K562 (cell line): ENCODE data around the gene ZDHHC12. TPM values are rescaled to one million over a fixed set of nuclear protein-coding genes. Genes with fewer than 3 reads are reported as not detected.

Source experiments
- ARID1B ChIP-seq: fragments of 450-650 bp; IDR thresholded peaks from 2 replicates; pipeline ENCODE4 v1.6.1; 2016; ENCODE audit warnings: antibody characterized with exemption, mild to moderate bottlenecking, inconsistent platforms
- BRD9 ChIP-seq: fragments of 450-650 bp; IDR thresholded peaks from 2 replicates; pipeline ENCODE4 v1.6.1; 2018; ENCODE audit warnings: low read depth; ENCODE audit not compliant: partially characterized antibody
- CREBBP ChIP-seq: IDR thresholded peaks from one replicate; pipeline ENCODE4 v1.6.1; 2012; ENCODE audit warnings: low read depth, mild to moderate bottlenecking, control low read depth, inconsistent platforms, low read length
- DDX20 ChIP-seq: fragments of 450-650 bp; IDR thresholded peaks from 2 replicates; pipeline ENCODE4 v1.6.1; 2016; ENCODE audit warnings: missing genetic modification characterization, low read depth, mild to moderate bottlenecking, missing compliant biosample characterization, moderate library complexity
- DMBX1 ChIP-seq: fragments of 250-450 bp; sonication (Bioruptor Pico); IDR thresholded peaks from 2 replicates; pipeline ENCODE4 v1.8.0; 2022; ENCODE audit warnings: inconsistent platforms, mild to moderate bottlenecking, moderate library complexity, borderline replicate concordance
- FOXA3 ChIP-seq, 2 experiments: fragments of 450-650 bp in 1 of 2; sonication (generic) in 1 of 2; formaldehyde crosslinking; IDR thresholded peaks in 1 of 2; conservative IDR thresholded peaks in 1 of 2; 2 replicates each; pipeline versions ENCODE4 v1.4.0 to v1.8.0; 2020 to 2022; ENCODE audit warnings: mild to moderate bottlenecking in 2 of 2, missing genetic modification reagents in 1 of 2
- FOXJ2 ChIP-seq: fragments of 200-800 bp; sonication (Bioruptor generic); IDR thresholded peaks from 2 replicates; pipeline ENCODE4 v1.6.1; 2016; ENCODE audit warnings: missing genetic modification characterization, missing compliant biosample characterization
- HCFC1 ChIP-seq: IDR thresholded peaks from 2 replicates; pipeline ENCODE4 v1.6.1; 2012; ENCODE audit warnings: low read depth, low read length, improper control_type of control experiment
- MIER1 ChIP-seq: fragments of 450-650 bp; IDR thresholded peaks from 2 replicates; pipeline ENCODE4 v1.6.1; 2016; ENCODE audit warnings: antibody characterized with exemption, mild to moderate bottlenecking, low read depth
- MTA1 ChIP-seq: fragments of 450-650 bp; IDR thresholded peaks from 2 replicates; pipeline ENCODE4 v1.6.1; 2017; ENCODE audit warnings: borderline replicate concordance
- PRPF4 ChIP-seq: fragments of 200-400 bp; formaldehyde crosslinking; IDR thresholded peaks from one replicate; pipeline ENCODE4 v1.6.1; 2017; ENCODE audit warnings: low read length, low read depth, mild to moderate bottlenecking; ENCODE audit not compliant: insufficient read depth, poor library complexity, severe bottlenecking
- SMAD4 ChIP-seq: fragments of 250-450 bp; sonication (Bioruptor Pico); conservative IDR thresholded peaks from 2 replicates; pipeline ENCODE4 v1.8.0; 2021; ENCODE audit warnings: inconsistent platforms, mild to moderate bottlenecking, moderate library complexity
- SP1 ChIP-seq: sonication (generic); formaldehyde crosslinking; IDR thresholded peaks from 2 replicates; pipeline ENCODE4 v1.8.1; 2022; ENCODE audit warnings: mild to moderate bottlenecking, missing genetic modification reagents
- YY1 ChIP-seq, 3 experiments: IDR thresholded peaks; 2 replicates each; pipeline ENCODE4 v1.6.1; 2011; ENCODE audit warnings: low read length in 2 of 3, mild to moderate bottlenecking in 2 of 3, moderate library complexity in 2 of 3, borderline replicate concordance in 1 of 3, control low read depth in 1 of 3, low read depth in 1 of 3; ENCODE audit not compliant: insufficient read depth in 3 of 3, insufficient replicate concordance in 2 of 3, control insufficient read depth in 1 of 3, insufficient read length in 1 of 3; ENCODE audit errors: extremely low read depth in 1 of 3
- ZBTB1 ChIP-seq: sonication (generic); formaldehyde crosslinking; IDR thresholded peaks from 2 replicates; pipeline ENCODE4 v1.8.1; 2023; ENCODE audit warnings: missing genetic modification reagents, low read depth, mild to moderate bottlenecking, borderline replicate concordance
- ZNF717 ChIP-seq: fragments of 250-450 bp; sonication (Bioruptor Pico); IDR thresholded peaks from 2 replicates; pipeline ENCODE4 v1.5.0; 2021
- ZNF780A ChIP-seq: fragments of 250-450 bp; sonication (Bioruptor Pico); IDR thresholded peaks from 2 replicates; pipeline ENCODE4 v1.5.0; 2021; ENCODE audit warnings: mild to moderate bottlenecking
- polyA plus RNA-seq, 8 experiments: library from polyadenylated mRNA; depleted of rRNA in 4 of 8; stranded (reverse) in 5 of 8; unstranded in 3 of 8; fragments of >200 nt; fragmentation: Nextera tagmentation in 2 of 8; fragmentation: Illumina TruSeq in 1 of 8; extraction: Ambion mirVana in 2 of 8; extraction: Trizol in 1 of 8; gene quantifications; 2 replicates each; pipeline versions ENCODE4 v1.2.1 to v1.2.3, GENCODE V29; 2011 to 2014; ENCODE audit warnings: inconsistent platforms in 1 of 8, missing spikeins in 1 of 8
- total RNA-seq, 7 experiments: library from RNA; depleted of rRNA in 6 of 7; stranded (reverse); fragments of >200 nt in 6 of 7; fragmentation: Illumina TruSeq in 2 of 7; extraction: Trizol in 2 of 7; gene quantifications; 2 replicates each; pipeline versions ENCODE4 v1.2.1 to v1.2.3, GENCODE V29; 2011 to 2021; ENCODE audit warnings: low replicate concordance in 1 of 7
- TF ChIP-seq, protein P1 (sequence below): fragments of 250-450 bp; sonication (Bioruptor Pico); IDR thresholded peaks from 2 replicates; pipeline ENCODE4 v1.5.0; 2021; ENCODE audit warnings: mild to moderate bottlenecking, moderate library complexity
- TF ChIP-seq, protein P2 (sequence below): fragments of 450-650 bp; formaldehyde crosslinking; IDR thresholded peaks from 2 replicates; pipeline ENCODE4 v1.4.0; 2022; ENCODE audit warnings: mild to moderate bottlenecking, moderate library complexity
- TF ChIP-seq, protein P3 (sequence below): sonication (generic); formaldehyde crosslinking; IDR thresholded peaks from 2 replicates; pipeline ENCODE4 v1.8.0; 2022; ENCODE audit warnings: mild to moderate bottlenecking, missing genetic modification reagents, borderline replicate concordance

Gene ZDHHC12
- total and polyA plus RNA-seq, 9 of the 15 experiments (the other 6 are each of a cell fraction or from before 2014, with no cell fraction given) = 0.21 to 38.0 (median 13.8) TPM

DNA sequence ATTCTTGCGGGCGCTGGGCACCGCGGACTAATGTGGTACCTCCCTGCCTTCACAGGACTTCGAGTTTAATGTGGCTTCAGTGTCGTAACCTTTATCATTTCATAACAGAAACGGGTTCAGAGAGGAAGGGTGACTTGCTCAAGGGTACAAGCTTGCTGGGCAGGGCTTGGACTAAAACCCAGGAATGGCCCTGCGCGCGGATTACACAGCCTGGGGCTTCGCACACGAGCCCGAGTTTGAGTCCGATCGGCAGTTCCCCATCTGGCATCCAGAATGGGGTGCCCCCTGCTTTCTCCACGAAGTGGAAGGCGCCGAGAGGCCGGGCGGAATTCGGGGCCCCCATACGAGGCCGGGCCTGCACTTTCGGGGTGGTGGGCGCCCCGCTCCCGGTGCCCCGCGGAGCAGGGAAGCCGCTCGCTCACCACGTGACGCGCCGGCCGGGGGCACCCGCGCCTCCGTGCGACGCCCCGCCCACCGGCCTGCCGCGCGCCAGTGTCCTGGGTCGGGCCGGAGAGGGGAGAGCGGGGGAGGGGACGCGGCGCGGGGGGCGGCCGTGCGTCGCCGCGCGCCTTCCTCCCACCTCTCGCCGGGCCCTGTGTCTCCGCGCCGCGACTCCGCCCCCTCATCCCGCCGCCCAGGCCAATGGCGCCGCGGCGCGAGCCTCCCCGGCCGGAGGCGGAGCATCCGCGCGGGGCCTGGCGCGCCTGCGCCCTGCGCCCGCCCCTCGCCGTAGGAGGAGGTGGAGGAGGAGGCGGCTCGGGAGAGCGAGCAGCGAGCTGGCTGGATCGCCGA, 35.2 kb downstream of the ZDHHC12 start, which contains the start of gene SET (continued):
- TF ChIP-seq SMAD4 (CRISPR knock-in tag) = peak; percentile 96
- 0 out of 4 replicates have a peak, but pooled peaks of 1 of the 2 experiments have one; percentile 17 for TF ChIP-seq FOXA3 (CRISPR knock-in tag; conservative IDR thresholded peaks at IDR 0.05 in 1 of 2, IDR thresholded peaks at IDR 0.05 in 1 of 2)
- TF ChIP-seq ZNF780A (CRISPR knock-in tag) = no peak
- TF ChIP-seq, protein P1, sequence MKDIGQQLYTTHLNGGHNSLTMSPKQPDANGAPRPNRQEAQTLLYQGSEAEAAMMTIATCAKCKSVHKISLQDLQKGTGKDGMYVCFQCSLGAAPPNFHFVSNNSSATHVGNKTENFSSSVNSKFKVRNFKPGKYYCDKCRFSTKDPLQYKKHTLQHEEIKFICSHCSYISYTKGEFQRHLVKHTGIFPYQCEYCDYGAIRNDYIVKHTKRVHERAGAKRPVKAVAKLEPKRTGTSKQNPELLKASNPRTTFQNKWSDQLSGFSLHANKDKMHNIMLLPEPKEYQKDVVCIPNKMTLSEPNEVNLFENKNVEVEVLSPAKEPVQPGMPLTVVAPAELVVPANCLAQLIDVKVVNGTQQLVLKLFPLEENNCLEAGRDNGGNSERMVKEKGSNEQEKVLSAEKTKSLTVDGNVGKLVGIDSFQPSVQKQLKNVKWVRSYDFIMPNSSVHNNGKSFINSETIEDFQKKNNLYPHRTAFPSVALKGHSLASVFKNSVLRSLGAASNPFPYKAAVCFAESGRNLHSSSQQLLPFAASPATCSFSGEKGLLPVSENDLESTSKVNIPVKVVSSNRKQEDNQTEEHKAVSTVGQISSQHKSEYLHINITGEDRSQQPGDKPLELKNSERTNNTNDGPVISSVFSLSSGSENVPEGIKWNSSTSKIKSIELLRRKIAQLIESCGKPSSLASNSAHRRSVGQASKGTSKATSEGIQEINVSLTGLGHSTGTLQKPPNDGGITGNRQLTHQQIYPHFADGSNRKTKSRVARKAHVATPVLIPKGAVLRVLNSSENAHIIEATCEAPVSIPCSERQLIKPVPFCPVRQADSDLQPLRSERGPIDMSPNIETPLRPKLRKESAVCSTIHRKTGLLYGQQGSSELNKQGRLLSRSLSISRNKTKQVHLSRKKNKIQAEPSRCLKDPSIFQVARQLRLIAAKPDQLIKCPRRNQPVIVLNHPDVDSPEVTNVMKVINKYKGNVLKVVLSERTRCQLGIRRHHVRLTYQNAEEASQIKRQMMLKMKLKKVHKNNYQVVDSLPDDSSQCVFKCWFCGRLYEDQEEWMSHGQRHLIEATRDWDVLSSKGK = no peak
- TF ChIP-seq ZBTB1 (CRISPR knock-in tag) = peak; percentile 60; the same call in 1 of the 2 replicates
- peak; percentile 93; the same call in 1 of the 2 replicates for TF ChIP-seq DMBX1 (CRISPR knock-in tag)
- TF ChIP-seq PRPF4 = no peak
- peak; percentile 74 for TF ChIP-seq BRD9
- TF ChIP-seq, protein P2, sequence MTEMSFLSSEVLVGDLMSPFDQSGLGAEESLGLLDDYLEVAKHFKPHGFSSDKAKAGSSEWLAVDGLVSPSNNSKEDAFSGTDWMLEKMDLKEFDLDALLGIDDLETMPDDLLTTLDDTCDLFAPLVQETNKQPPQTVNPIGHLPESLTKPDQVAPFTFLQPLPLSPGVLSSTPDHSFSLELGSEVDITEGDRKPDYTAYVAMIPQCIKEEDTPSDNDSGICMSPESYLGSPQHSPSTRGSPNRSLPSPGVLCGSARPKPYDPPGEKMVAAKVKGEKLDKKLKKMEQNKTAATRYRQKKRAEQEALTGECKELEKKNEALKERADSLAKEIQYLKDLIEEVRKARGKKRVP = peak; percentile 64; the same call in 1 of the 2 replicates
- TF ChIP-seq HCFC1 = no peak; the same call in 1 of the 2 replicates
- TF ChIP-seq MTA1 = peak; percentile 61; the same call in 1 of the 2 replicates
- TF ChIP-seq, protein P3, sequence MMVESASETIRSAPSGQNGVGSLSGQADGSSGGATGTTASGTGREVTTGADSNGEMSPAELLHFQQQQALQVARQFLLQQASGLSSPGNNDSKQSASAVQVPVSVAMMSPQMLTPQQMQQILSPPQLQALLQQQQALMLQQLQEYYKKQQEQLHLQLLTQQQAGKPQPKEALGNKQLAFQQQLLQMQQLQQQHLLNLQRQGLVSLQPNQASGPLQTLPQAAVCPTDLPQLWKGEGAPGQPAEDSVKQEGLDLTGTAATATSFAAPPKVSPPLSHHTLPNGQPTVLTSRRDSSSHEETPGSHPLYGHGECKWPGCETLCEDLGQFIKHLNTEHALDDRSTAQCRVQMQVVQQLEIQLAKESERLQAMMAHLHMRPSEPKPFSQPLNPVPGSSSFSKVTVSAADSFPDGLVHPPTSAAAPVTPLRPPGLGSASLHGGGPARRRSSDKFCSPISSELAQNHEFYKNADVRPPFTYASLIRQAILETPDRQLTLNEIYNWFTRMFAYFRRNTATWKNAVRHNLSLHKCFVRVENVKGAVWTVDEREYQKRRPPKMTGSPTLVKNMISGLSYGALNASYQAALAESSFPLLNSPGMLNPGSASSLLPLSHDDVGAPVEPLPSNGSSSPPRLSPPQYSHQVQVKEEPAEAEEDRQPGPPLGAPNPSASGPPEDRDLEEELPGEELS (CRISPR knock-in tag) = 0 out of 2 replicates have a peak, but pooled peaks have one; percentile 56
- peak; percentile 43; the same call in 1 of the 2 replicates for TF ChIP-seq MIER1
- no peak for TF ChIP-seq DDX20 (tag)
- peak; percentile 30 to 87 (median 82) for TF ChIP-seq YY1 (IDR thresholded peaks at IDR 0.05; ENCODE audit: borderline replicate concordance in 1 of 3, control insufficient read depth in 1 of 3, extremely low read depth in 1 of 3, insufficient read depth in 3 of 3, insufficient read length in 1 of 3, insufficient replicate concordance in 2 of 3, low read depth in 1 of 3, low read length in 2 of 3)
- TF ChIP-seq ZNF717 = peak; percentile 55; the same call in 1 of the 2 replicates
- 0 out of 2 replicates have a peak, but pooled peaks have one; percentile 33 for TF ChIP-seq ARID1B
- peak; percentile 59 for TF ChIP-seq SP1
- no peak for TF ChIP-seq CREBBP
- TF ChIP-seq FOXJ2 (tag) = no peak
